Jurkat, Clone E6-1 (cell line): ENCODE measurements around the gene SEC23B. TPM values are rescaled to one million over a fixed set of nuclear protein-coding genes. Genes with fewer than 3 reads are reported as not detected.
A peak's percentile ranks its signal among the peaks of the same experiment; 100 is the strongest.
"Not testable (repeated sequence)": the region's sequence is repeated elsewhere in the genome, so short reads cannot be mapped to it uniquely, and the experiment has no call there.

Source experiments
- DNase-seq: peaks from one replicate; pipeline ENCODE4 v3.0.0-alpha.2; 2011; ENCODE audit warnings: low read depth, low spot score
- H3K4me3 ChIP-seq: 2 replicates; pipeline ENCODE4 v1.5.1; 2011; ENCODE audit warnings: mild to moderate bottlenecking, low read length, control low read depth, moderate library complexity
- polyA plus RNA-seq: library from polyadenylated mRNA; unstranded; fragments of >200 nt; gene quantifications from one replicate; pipeline ENCODE4 v1.2.1, GENCODE V29; 2012; ENCODE audit warnings: missing spikeins; ENCODE audit not compliant: insufficient read length, insufficient read depth

SEC23B gene
- polyA plus RNA-seq, result 48.0 TPM

- DNase-seq, result peak; percentile 98
Measured at GRCh38 chr20:18507218-18508191, at the start of gene SEC23B. SEC23B (plus strand) TSS chr20:18507940; CDS start chr20:18510836, 2,896 bp downstream.

GRCh38 chr20:18465536-18466200, 42.1 kb upstream of the SEC23B start:
- H3K4me3 ChIP-seq, result no peak overlapping the region
- DNase-seq, result no peak

More at GRCh38 chr20:18507218-18508191, at the start of gene SEC23B:
- peak within 1 kb of the TSS; percentile 97 for H3K4me3 ChIP-seq

- H3K4me3 ChIP-seq, result peak overlapping the region; percentile 97
- no peak for DNase-seq
Measured at GRCh38 chr20:18466574-18466893, 41.2 kb upstream of the SEC23B start.

GRCh38 chr20:18466894-18467730, 40.6 kb upstream of the SEC23B start, which contains the start of the genes DZANK1 and POLR3F:
DZANK1 (minus strand) TSS chr20:18467030; CDS start chr20:18465358, 1,672 bp downstream.
POLR3F (plus strand) TSS chr20:18467390; CDS start chr20:18467507, 117 bp downstream.
- H3K4me3 ChIP-seq, result peak within 1 kb of the TSS; percentile 97
- peak; percentile 92 for DNase-seq

- no peak for DNase-seq
- H3K4me3 ChIP-seq, result no peak overlapping the region
Measured at GRCh38 chr20:18477218-18477617, 30.5 kb upstream of the SEC23B start.

- no peak for DNase-seq
- H3K4me3 ChIP-seq, result no peak overlapping the region
Measured at GRCh38 chr20:18477821-18478220, 29.9 kb upstream of the SEC23B start.

- DNase-seq, result no peak
- no peak overlapping the region for H3K4me3 ChIP-seq
Measured at GRCh38 chr20:18481596-18481995, 26.1 kb upstream of the SEC23B start.

- no peak for DNase-seq
- H3K4me3 ChIP-seq, result no peak overlapping the region
Measured at GRCh38 chr20:18488301-18488700, 19.4 kb upstream of the SEC23B start.

- DNase-seq, result no peak
- H3K4me3 ChIP-seq, result peak overlapping the region; percentile 91
Measured at GRCh38 chr20:18496042-18496441, 11.7 kb upstream of the SEC23B start.

- peak within 1 kb of the TSS; percentile 91 for H3K4me3 ChIP-seq
- DNase-seq, result peak; percentile 65
Measured at GRCh38 chr20:18496740-18497592, 10.8 kb upstream of the SEC23B start, which contains the start of gene RBBP9. RBBP9 (minus strand) TSS chr20:18497225; CDS start chr20:18497167, 58 bp downstream.

GRCh38 chr20:18497603-18498002, 10.1 kb upstream of the SEC23B start:
- peak overlapping the region; percentile 91 for H3K4me3 ChIP-seq
- DNase-seq, result no peak

GRCh38 chr20:18501672-18502071, 6.1 kb upstream of the SEC23B start:
- not testable (repeated sequence) for H3K4me3 ChIP-seq, DNase-seq

- DNase-seq, result no peak
- no peak overlapping the region for H3K4me3 ChIP-seq
Measured at GRCh38 chr20:18504479-18505060, 3.2 kb upstream of the SEC23B start.

- peak overlapping the region; percentile 97 for H3K4me3 ChIP-seq
- no peak for DNase-seq
Measured at GRCh38 chr20:18506744-18507143, 996 bp upstream of the SEC23B start.

- no peak overlapping the region for H3K4me3 ChIP-seq
- no peak for DNase-seq
Measured at GRCh38 chr20:18511571-18511970, 3.8 kb downstream of the SEC23B start.

- no peak overlapping the region for H3K4me3 ChIP-seq
- no peak for DNase-seq
Measured at GRCh38 chr20:18513208-18513607, 5.5 kb downstream of the SEC23B start.

- H3K4me3 ChIP-seq, result no peak overlapping the region
- no peak for DNase-seq
Measured at GRCh38 chr20:18514127-18514526, 6.4 kb downstream of the SEC23B start.

GRCh38 chr20:18515973-18516372, 8.2 kb downstream of the SEC23B start:
- no peak for DNase-seq
- H3K4me3 ChIP-seq, result no peak overlapping the region
